Stimulated activated CD4-positive, alpha-beta T cell treated with anti-CD3 and anti-CD28 coated beads, Interleukin-4, amount 100 ng/mL, for 1 hour (primary cell): ENCODE data around the gene SH2D6.
"Not testable (repeated sequence)": the region's sequence is repeated elsewhere in the genome, so short reads cannot be mapped to it uniquely, and the experiment has no call there.

ENCODE experiments used
- DNase-seq: peaks from one replicate; pipeline ENCODE4 v3.0.0-alpha.2; 2020

SH2D6 gene

GRCh38 chr2:85418132-85419008 is at the start of gene SH2D6:
Gene SH2D6 (plus strand): TSS chr2:85418714. CDS start chr2:85429466, 10,752 bp downstream.
- DNase-seq: peak; percentile 86

- no peak for DNase-seq
These were observed 49.6 kb upstream of the SH2D6 start for GRCh38 chr2:85368921-85369320.

- no peak for DNase-seq
These were observed 49.0 kb upstream of the SH2D6 start for GRCh38 chr2:85369500-85369899.

DNA sequence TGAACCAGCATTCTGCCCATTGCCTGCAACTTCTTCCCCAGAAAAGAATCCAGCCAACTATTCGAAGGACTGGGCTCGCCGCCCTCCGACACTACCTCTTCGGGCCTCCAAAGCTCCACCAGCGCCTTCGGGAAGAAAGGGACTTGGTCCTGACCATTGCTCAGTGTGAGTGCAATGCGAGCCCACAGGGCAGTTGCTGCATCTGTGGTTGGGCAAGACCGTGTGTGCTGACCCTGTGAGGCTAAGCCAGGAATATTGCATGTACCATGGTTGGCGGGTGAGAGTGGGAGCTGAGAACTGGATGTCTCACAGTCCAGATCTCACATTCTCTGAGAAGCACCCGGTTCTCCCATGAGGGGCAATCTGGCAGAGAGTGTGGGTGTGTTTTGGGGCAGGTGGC is 47.5 kb upstream of the SH2D6 start:
- DNase-seq: no peak

- DNase-seq: no peak
These were observed 42.0 kb upstream of the SH2D6 start for GRCh38 chr2:85376291-85377065.

GRCh38 chr2:85377083-85377482 is 41.4 kb upstream of the SH2D6 start:
- no peak for DNase-seq

GRCh38 chr2:85378257-85378656 is 40.3 kb upstream of the SH2D6 start:
- DNase-seq: no peak

DNA sequence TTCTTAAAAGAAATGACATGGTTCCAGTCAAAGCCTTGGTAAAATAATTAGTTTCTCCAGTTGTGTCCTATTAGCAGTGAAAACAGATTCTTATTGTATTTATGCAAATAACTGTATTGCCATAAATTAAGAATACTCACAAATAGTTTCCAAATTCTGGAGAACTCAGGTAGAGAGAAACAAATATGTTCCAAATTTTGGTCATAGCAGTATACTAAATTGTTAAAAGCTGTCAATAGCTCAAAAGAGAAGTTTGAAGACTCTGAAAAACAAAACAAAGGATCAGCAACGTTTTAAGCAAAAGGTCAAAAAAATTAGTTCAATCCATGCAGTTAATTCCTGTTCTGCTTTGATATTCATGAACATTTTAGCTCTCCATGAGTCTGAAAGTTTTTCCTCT is 38.5 kb upstream of the SH2D6 start:
- no peak for DNase-seq

- DNase-seq: not testable (repeated sequence)
These were observed 35.4 kb upstream of the SH2D6 start for GRCh38 chr2:85383151-85383550.

DNA sequence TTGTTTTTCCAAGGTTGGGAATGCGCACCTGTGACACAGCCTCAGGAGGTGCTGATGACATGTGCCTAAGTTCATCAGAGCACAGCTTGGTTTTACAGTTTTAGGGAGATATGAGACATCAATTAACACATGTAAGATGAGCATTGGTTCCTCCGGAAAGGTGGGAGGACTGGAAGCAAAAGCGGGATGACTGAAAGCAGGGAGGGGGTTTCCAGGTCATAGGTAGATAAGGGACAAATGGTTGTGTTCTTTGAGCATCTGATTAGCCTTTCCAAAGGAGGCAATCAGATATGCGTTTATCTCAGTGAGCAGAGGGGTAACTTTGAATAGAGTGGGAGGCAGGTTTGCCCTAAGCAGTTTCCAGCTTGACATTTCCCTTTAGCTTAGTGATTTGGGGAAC is 34.7 kb upstream of the SH2D6 start:
- DNase-seq: no peak

GRCh38 chr2:85385746-85386145 is 32.8 kb upstream of the SH2D6 start:
- no peak for DNase-seq

- DNase-seq: no peak
These were observed 30.8 kb upstream of the SH2D6 start for GRCh38 chr2:85387754-85388153.

DNA sequence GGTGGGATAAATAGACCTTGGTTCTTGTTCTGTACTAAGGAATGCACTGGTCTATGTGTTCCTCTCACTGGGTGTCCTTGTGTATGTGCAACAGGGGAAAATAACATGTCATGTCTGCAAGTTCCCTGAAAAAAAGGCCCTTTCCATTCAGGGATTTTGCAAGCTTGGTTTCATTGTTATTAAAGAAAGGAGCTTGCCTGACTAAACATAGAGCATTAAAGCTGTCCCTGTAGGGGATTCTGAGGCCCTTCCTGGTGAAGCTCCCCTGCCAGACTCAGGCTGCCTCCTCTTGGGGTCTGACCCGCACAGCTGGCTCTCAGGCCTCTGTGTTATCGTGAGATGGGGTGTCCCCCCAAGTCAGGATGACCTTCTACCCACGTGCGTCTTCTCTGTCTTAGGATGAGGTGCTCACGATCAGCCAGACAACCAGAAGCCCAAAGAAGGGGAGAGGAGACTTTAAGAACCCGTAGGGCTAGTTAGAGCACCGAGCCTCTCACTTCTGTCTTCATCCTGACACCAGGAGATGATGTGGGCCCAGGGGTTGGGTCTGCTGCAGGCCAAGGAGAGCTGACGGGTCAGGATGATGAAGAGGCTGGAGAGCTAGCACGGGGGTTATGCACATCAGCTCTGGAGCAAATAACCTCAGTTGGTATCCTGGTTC is 29.5 kb upstream of the SH2D6 start:
- DNase-seq: no peak

DNA sequence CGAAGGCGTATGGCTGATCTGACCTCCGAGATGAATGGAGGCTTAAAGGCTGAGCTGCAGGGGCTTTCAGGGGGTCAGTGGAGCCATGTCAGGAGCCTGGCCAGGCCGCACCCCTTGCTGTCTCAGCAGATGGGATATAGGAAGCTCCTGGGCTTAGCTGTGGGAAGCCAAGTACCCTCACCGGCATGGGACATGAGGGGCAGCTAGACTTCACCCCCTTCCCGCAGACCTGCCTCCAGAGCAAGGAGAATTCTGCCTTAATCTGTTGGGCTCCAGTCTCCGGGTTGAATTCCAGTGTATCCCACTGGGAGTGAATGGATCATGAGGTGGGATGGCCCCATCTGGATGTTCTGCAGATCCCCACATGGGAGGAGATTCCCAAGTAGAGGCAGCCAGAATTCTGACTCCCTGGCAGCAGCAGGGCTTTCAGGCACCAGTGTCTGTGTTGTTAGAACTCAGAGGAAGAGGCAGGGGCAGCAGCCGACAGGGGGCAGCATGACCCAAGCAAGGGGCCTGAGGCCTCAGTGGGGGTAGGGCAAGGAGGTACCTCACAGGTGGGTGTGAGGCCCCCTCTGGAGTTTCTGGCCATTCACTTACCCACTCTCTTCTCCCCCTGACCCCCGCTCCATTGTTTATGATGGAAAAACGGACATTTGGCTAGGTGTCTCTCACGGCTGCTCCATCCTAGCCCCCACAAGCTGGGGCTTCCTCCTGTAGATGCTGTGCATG is 27.4 kb upstream of the SH2D6 start:
- DNase-seq: peak; percentile 77

DNA sequence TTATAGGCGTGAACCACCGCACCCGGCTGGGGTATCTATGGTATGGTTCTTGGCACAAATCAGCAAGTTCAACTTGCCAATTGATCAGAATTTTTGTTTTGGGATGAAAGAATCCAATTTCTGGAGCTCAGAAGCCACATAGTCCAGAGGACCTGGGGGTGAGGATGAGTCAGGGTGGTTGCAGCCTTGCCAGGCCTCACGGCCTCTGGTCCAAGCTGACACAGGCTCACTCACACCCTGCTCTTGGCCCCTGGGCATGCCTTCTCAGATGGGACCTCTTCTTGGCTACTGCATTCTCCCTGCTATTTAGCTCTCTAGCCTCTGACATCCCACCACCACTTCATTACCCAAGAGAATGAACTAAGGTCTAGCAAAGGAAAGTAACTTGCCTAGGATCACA is 24.7 kb upstream of the SH2D6 start:
- no peak for DNase-seq

DNA sequence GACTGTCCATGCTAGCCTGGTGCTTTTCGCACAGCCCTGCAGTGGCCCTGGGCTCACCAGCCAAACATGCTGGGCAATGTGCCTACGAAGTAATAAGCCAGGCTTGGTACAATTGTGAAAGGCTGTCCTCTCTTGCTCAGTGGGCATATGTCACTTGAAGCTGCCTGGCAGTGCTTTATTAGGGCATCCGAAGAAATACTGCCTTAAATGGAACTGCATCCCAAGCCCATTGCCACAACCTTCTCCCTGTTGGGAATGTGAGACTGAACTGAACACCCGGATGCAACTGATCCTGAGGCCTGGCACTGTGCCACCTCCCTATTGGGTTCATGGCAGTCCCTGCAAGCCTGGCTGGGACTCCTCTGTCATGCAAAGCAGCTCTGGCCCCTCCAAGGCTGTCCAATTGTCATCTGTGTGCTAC is 24.2 kb upstream of the SH2D6 start:
- DNase-seq: no peak

GRCh38 chr2:85394976-85395375 is 23.5 kb upstream of the SH2D6 start:
- no peak for DNase-seq

DNA sequence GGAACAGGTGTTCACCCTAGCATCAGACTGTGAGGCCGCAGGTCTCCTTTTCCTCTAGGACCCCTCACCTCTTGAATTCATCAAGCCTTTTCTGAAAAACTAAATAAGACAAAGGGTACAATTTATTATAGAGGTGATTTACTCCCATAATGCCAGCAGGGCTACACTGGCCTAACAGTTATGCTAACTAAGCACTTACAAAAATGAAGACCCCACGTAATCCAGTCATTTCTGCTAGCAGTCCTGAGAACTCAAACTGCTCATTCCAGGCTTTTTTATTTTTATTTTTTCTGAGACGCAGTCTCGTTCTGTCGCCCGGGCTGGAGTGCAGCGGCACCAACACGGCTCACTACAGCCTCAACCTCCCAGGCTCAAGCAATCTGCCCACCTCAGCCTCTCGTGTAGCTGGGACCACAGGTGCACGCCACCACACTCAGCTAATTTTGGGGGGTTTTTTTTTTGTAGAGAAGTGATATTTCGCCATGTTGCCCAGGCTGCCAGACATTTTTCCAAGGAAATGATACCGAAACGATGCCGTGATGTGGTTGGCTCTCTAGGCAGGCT is 22.5 kb upstream of the SH2D6 start:
- no peak for DNase-seq

GRCh38 chr2:85396531-85397470 is 21.7 kb upstream of the SH2D6 start:
- DNase-seq: no peak

DNA sequence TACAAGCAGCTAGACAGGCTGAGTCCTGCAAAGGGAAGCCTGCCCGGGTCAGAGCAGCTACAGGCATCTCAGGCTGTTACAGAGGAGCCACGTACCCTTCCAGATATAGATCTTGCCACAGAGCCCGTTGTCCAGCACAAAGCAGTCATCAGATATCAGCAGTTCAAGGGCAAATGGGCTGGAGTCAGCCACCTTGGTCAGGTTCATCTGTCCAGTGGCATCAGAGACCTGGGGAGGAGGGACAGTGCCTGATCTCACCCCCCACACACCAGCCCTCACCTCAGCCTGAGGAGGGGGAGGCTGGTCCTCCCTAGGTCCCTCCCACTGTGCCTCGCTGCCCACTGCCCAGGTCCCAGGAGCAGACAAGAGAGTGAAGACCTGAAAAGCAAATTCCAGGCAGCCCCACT is 20.6 kb upstream of the SH2D6 start:
- no peak for DNase-seq

- no peak for DNase-seq
These were observed 19.9 kb upstream of the SH2D6 start for GRCh38 chr2:85398426-85399182.
